GM23338 (cell line): ENCODE data around the gene CCNY.

Source experiments
- CTCF ChIP-seq, 2 experiments: fragments of 200-600 bp in 1 of 2; sonication (generic) in 1 of 2; conservative IDR thresholded peaks; 2 replicates each; pipeline versions ENCODE4 v1.5.1 to v1.6.1; 2016 to 2017; ENCODE audit warnings: antibody characterized with exemption in 2 of 2, low read depth in 2 of 2, mild to moderate bottlenecking in 2 of 2, moderate library complexity in 1 of 2
- EZH2 ChIP-seq: fragments of 200-600 bp; sonication (generic); IDR thresholded peaks from one replicate; pipeline ENCODE4 v1.8.0; 2017; ENCODE audit warnings: antibody characterized with exemption, mild to moderate bottlenecking, low read depth; ENCODE audit not compliant: unreplicated experiment
- POLR2AphosphoS5 ChIP-seq: IDR thresholded peaks from 2 replicates; pipeline ENCODE4 v1.6.1; 2016; ENCODE audit warnings: antibody characterized with exemption, low read depth
- ZNF331 ChIP-seq: fragments of 250-450 bp; sonication (Bioruptor Pico); IDR thresholded peaks from 2 replicates; pipeline ENCODE4 v1.5.0; 2020; ENCODE audit warnings: low read depth, mild to moderate bottlenecking, moderate library complexity

DNA sequence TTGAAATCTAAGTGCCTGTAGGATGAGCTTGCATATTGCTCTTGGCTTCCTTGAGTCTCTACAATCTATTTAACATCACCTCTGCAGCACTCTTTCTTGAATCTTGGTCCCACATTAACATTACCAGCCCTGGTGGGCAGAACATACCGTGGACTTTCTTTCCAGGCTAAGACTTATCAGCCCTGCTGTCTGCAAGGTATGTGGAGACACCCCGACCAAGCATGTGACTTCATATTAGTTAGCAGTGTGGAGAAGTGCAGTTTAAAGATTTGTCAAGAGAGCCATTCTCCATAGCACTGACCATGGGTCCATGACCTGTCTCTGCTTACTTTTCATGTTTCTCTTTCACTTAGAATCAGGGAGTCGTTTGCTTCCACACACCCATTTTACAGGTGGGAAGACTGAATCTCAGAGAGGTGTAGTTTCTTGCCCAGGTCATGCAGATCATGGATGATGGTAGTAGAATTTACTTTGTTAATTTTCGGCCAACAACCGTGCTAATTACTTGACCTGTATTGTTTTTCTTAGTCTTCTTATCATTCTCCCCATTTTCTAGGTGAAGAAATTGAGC lies 6.0 kb downstream of the CCNY start:
- no peak for TF ChIP-seq POLR2AphosphoS5
- no peak for TF ChIP-seq CTCF (conservative IDR thresholded peaks at IDR 0.05; ENCODE audit: low read depth in 2 of 2)
- no peak for TF ChIP-seq ZNF331
- no peak for TF ChIP-seq EZH2
